Activated CD4-positive, alpha-beta memory T cell treated with anti-CD3 and anti-CD28 coated beads, Interleukin-2, amount 10 ng/mL, durations not matched to agents 7 days and 5 days (primary cell): ENCODE data around the gene ABCB9. TPM values are rescaled to one million over a fixed set of nuclear protein-coding genes. Genes with fewer than 3 reads are reported as not detected.
"Not testable (repeated sequence)": the region's sequence is repeated elsewhere in the genome, so short reads cannot be mapped to it uniquely, and the experiment has no call there.

ENCODE experiments used
- CTCF ChIA-PET: fragments of 350-600 bp; sonication (Branson Sonifier 250); formaldehyde crosslinking; loops from one replicate; lab custom pipeline; 2021; ENCODE audit warnings: antibody characterized with exemption, inconsistent platforms; lab: Charles Lee
- POLR2A ChIA-PET: fragments of 350-600 bp; sonication (Branson Sonifier 250); formaldehyde crosslinking; loops from one replicate; lab custom pipeline; 2021; ENCODE audit warnings: antibody characterized with exemption; lab: Charles Lee
- DNase-seq: peaks from one replicate; pipeline ENCODE4 v3.0.0-alpha.2; 2020
- H3K27ac Mint-ChIP-seq: one replicate; pipeline ENCODE4 v1.8.0; 2021; ENCODE audit warnings: mild to moderate bottlenecking, mixed read lengths
- H3K27me3 Mint-ChIP-seq: one replicate; pipeline ENCODE4 v1.8.0; 2021; ENCODE audit warnings: mixed read lengths
- H3K36me3 Mint-ChIP-seq: one replicate; pipeline ENCODE4 v1.8.0; 2021; ENCODE audit warnings: low read depth, mixed read lengths
- H3K4me1 Mint-ChIP-seq: one replicate; pipeline ENCODE4 v1.8.0; 2021; ENCODE audit warnings: mixed read lengths
- H3K4me3 Mint-ChIP-seq: one replicate; pipeline ENCODE4 v1.8.0; 2021; ENCODE audit warnings: mild to moderate bottlenecking, mixed read lengths
- H3K9me3 Mint-ChIP-seq: one replicate; pipeline ENCODE4 v1.8.0; 2021; ENCODE audit warnings: mixed read lengths
- total RNA-seq, 2 experiments: library from RNA; stranded (reverse); gene quantifications; one replicate each; pipeline ENCODE4 v1.2.3, GENCODE V29; 2021

Gene ABCB9
- total RNA-seq, 2 experiments from 2014 or later = 3.2 to 3.3 TPM

GRCh38 chr12:122899887-122900286 lies 66.4 kb downstream of the ABCB9 start:
- Mint-ChIP-seq H3K4me1 (peaks cover 69% of the 10 kb centered on the region), H3K27ac (peak overlapping the region; percentile 58), H3K36me3 (peaks cover 11% of the 10 kb centered on the region), H3K27me3 (peaks cover 13% of the 10 kb centered on the region), H3K4me3 (no peak overlapping the region), H3K9me3 (peaks cover 5% of the 10 kb centered on the region)
- ChIA-PET POLR2A (interaction anchor here (1.1 to 9.8 kb wide), 5 partner anchors 15 to 332 kb away, joined by 3 to 136 read pairs (median 5); no protein-coding TSS in a partner anchor), CTCF (interaction anchor here (0.9 to 1.4 kb wide), 3 partner anchors 12 to 106 kb away, joined by 3 to 7 read pairs (median 3); partner anchors contain the start of gene ABCB9)
- no peak for DNase-seq

GRCh38 chr12:122896662-122897061 lies 69.6 kb downstream of the ABCB9 start:
- Mint-ChIP-seq H3K9me3 (peaks cover 5% of the 10 kb centered on the region), H3K4me3 (peak overlapping the region; percentile 83), H3K4me1 (peaks cover 89% of the 10 kb centered on the region), H3K36me3 (peaks cover 24% of the 10 kb centered on the region), H3K27me3 (no peaks in the 10 kb centered on the region), H3K27ac (peak overlapping the region; percentile 70)
- DNase-seq = no peak
- ChIA-PET POLR2A (interaction anchor here (1.3 to 9.8 kb wide), 4 partner anchors 12 to 50 kb away, joined by 3 to 136 read pairs (median 13); no protein-coding TSS in a partner anchor), CTCF (interaction anchor here (0.7 to 2.6 kb wide), 5 partner anchors 8 to 55 kb away, joined by 3 to 11 read pairs (median 8); no protein-coding TSS in a partner anchor)

GRCh38 chr12:122895704-122896636 lies 70.3 kb downstream of the ABCB9 start, which contains the start of gene VPS37B:
TSS of gene VPS37B (minus strand) at chr12:122896124. CDS start at chr12:122896062, 62 bp downstream.
- Mint-ChIP-seq H3K36me3 (peaks cover 24% of the 10 kb centered on the region), H3K9me3 (peaks cover 5% of the 10 kb centered on the region), H3K27me3 (no peaks in the 10 kb centered on the region), H3K27ac (peak within 1 kb of the TSS; percentile 70), H3K4me1 (peaks cover 86% of the 10 kb centered on the region), H3K4me3 (peak within 1 kb of the TSS; percentile 83)
- ChIA-PET POLR2A (interaction anchor here (1.3 to 9.8 kb wide), 4 partner anchors 11 to 50 kb away, joined by 3 to 136 read pairs (median 13); no protein-coding TSS in a partner anchor), CTCF (interaction anchor here (0.7 to 2.0 kb wide), 3 partner anchors 24 to 56 kb away, joined by 3 to 8 read pairs (median 3); no protein-coding TSS in a partner anchor)
- peak; percentile 92 for DNase-seq

- DNase-seq = no peak
- peak overlapping the region; percentile 70 for H3K27ac Mint-ChIP-seq
- H3K27me3 Mint-ChIP-seq = no peaks in the 10 kb centered on the region
- peaks cover 5% of the 10 kb centered on the region for H3K9me3 Mint-ChIP-seq
- peaks cover 86% of the 10 kb centered on the region for H3K4me1 Mint-ChIP-seq
- ChIA-PET POLR2A (interaction anchor here (0.8 to 9.8 kb wide), 5 partner anchors 10 to 333 kb away, joined by 3 to 136 read pairs (median 11); no protein-coding TSS in a partner anchor), CTCF (no interaction called here)
- H3K36me3 Mint-ChIP-seq = peaks cover 24% of the 10 kb centered on the region
- peak overlapping the region; percentile 83 for H3K4me3 Mint-ChIP-seq
Observed at GRCh38 chr12:122895320-122895703, 71.0 kb downstream of the ABCB9 start.

- Mint-ChIP-seq H3K27ac (peak overlapping the region; percentile 70), H3K36me3 (peaks cover 24% of the 10 kb centered on the region), H3K4me1 (peaks cover 85% of the 10 kb centered on the region), H3K9me3 (peaks cover 5% of the 10 kb centered on the region), H3K4me3 (peak overlapping the region; percentile 83), H3K27me3 (no peaks in the 10 kb centered on the region)
- ChIA-PET CTCF (interaction anchor here (0.9 kb wide), 1 partner anchor 12 kb away, joined by 3 read pairs; no protein-coding TSS in a partner anchor), POLR2A (interaction anchor here (0.8 to 9.8 kb wide), 6 partner anchors 10 to 338 kb away, joined by 3 to 136 read pairs (median 8); partner anchors contain the start of gene MPHOSPH9)
- DNase-seq = no peak
Observed at GRCh38 chr12:122894193-122895121, 71.8 kb downstream of the ABCB9 start.

- ChIA-PET POLR2A (interaction anchor here (1.3 to 9.8 kb wide), 5 partner anchors 9 to 339 kb away, joined by 3 to 136 read pairs (median 4); partner anchors contain the start of gene MPHOSPH9), CTCF (interaction anchor here (0.9 kb wide), 1 partner anchor 11 kb away, joined by 3 read pairs; no protein-coding TSS in a partner anchor)
- no peak for DNase-seq
- H3K9me3 Mint-ChIP-seq = peaks cover 5% of the 10 kb centered on the region
- peak overlapping the region; percentile 83 for H3K4me3 Mint-ChIP-seq
- peaks cover 84% of the 10 kb centered on the region for H3K4me1 Mint-ChIP-seq
- H3K27me3 Mint-ChIP-seq = no peaks in the 10 kb centered on the region
- H3K36me3 Mint-ChIP-seq = peaks cover 24% of the 10 kb centered on the region
- H3K27ac Mint-ChIP-seq = no peak overlapping the region
Observed at GRCh38 chr12:122893208-122894153, 72.8 kb downstream of the ABCB9 start.

GRCh38 chr12:122892724-122893123 lies 73.5 kb downstream of the ABCB9 start:
- POLR2A ChIA-PET = interaction anchor here (1.3 to 1.6 kb wide), 2 partner anchors 22 to 340 kb away, joined by 3 to 4 read pairs; partner anchors contain the start of gene MPHOSPH9
- H3K9me3 Mint-ChIP-seq, H3K27ac Mint-ChIP-seq, H3K4me3 Mint-ChIP-seq, DNase-seq, H3K27me3 Mint-ChIP-seq: not testable (repeated sequence)
- H3K4me1 Mint-ChIP-seq = peaks cover 84% of the 10 kb centered on the region
- CTCF ChIA-PET = interaction anchor here (1.4 kb wide), 1 partner anchor 32 kb away, joined by 3 read pairs; no protein-coding TSS in a partner anchor
- H3K36me3 Mint-ChIP-seq = peaks cover 24% of the 10 kb centered on the region

GRCh38 chr12:122891661-122892525 lies 74.4 kb downstream of the ABCB9 start:
- POLR2A ChIA-PET = interaction anchor here (1.2 kb wide), 1 partner anchor 25 kb away, joined by 3 read pairs; no protein-coding TSS in a partner anchor
- Mint-ChIP-seq H3K9me3 (peaks cover 5% of the 10 kb centered on the region), H3K4me3 (no peak overlapping the region), H3K4me1 (peaks cover 84% of the 10 kb centered on the region), H3K27ac (no peak overlapping the region), H3K36me3 (peaks cover 24% of the 10 kb centered on the region), H3K27me3 (no peaks in the 10 kb centered on the region)
- no peak for DNase-seq
- CTCF ChIA-PET = interaction anchor here (1.4 kb wide), 1 partner anchor 31 kb away, joined by 3 read pairs; no protein-coding TSS in a partner anchor

GRCh38 chr12:122889761-122890520 lies 76.3 kb downstream of the ABCB9 start:
- Mint-ChIP-seq H3K27ac (peak overlapping the region; percentile 48), H3K27me3 (no peaks in the 10 kb centered on the region), H3K4me3 (peak overlapping the region; percentile 26), H3K36me3 (peaks cover 13% of the 10 kb centered on the region), H3K4me1 (peaks cover 76% of the 10 kb centered on the region), H3K9me3 (no peaks in the 10 kb centered on the region)
- ChIA-PET CTCF (interaction anchor here (2.4 kb wide), 1 partner anchor 8 kb away, joined by 11 read pairs; no protein-coding TSS in a partner anchor), POLR2A (interaction anchor here (1.7 to 11.5 kb wide), 3 partner anchors 9 to 13 kb away, joined by 4 to 136 read pairs (median 6); partner anchors contain the start of gene VPS37B)
- no peak for DNase-seq
